Left lung (tissue), 10 donors: ENCODE measurements around the gene PRICKLE1. TPM values are rescaled to one million over a fixed set of nuclear protein-coding genes. Genes with fewer than 3 reads are reported as not detected.
A peak's percentile ranks its signal among the peaks of the same experiment; 100 is the strongest.

ENCODE experiments used
- ATAC-seq: fragments of 200-7000 bp; cut with Tn5 transposase; one replicate; pipeline ENCODE4 v1.9.1; 2020; ENCODE audit warnings: moderate library complexity
- DNase-seq, 4 donors: peaks; one replicate each; pipeline ENCODE4 v3.0.0-alpha.2; 2013 to 2020
- H3K27ac ChIP-seq, 2 donors: fragments of 200-600 bp; sonication (generic) in 1 of 2; one replicate each; pipeline versions ENCODE4 v1.5.0 to v1.8.0; 2020 to 2021
- H3K27me3 ChIP-seq, 2 donors: fragments of 200-600 bp; sonication (generic) in 1 of 2; one replicate each; pipeline versions ENCODE4 v1.5.0 to v1.8.0; 2020 to 2021
- H3K36me3 ChIP-seq, 2 donors: fragments of 200-600 bp; sonication (generic) in 1 of 2; one replicate each; pipeline versions ENCODE4 v1.5.0 to v1.8.0; 2020 to 2021
- H3K4me1 ChIP-seq, 2 donors: fragments of 200-600 bp; one replicate each; pipeline ENCODE4 v1.8.0; 2021
- H3K4me3 ChIP-seq, 2 donors: fragments of 200-600 bp; sonication (generic) in 1 of 2; one replicate each; pipeline versions ENCODE4 v1.5.0 to v1.8.0; 2020 to 2021; ENCODE audit warnings: mild to moderate bottlenecking in 1 of 2
- H3K9me3 ChIP-seq, 2 donors: fragments of 200-600 bp; sonication (generic) in 1 of 2; one replicate each; pipeline versions ENCODE4 v1.5.0 to v1.8.0; 2020 to 2021
- CTCF ChIP-seq, 2 donors: fragments of 200-600 bp; sonication (generic) in 1 of 2; IDR thresholded peaks; one replicate each; pipeline versions ENCODE4 v1.5.0 to v1.8.0; 2021; ENCODE audit warnings: antibody characterized with exemption in 2 of 2
- intact Hi-C, 2 donors: fragments of 100-400 bp; cut with DNase I; formaldehyde crosslinking; loops; one replicate each; pipeline versions ENCODE4 v1.11.2 to v1.14.2; 2022
- polyA plus RNA-seq, 6 donors: library from polyadenylated mRNA; unstranded; fragments of 120-200 nt; gene quantifications; one replicate each; pipeline ENCODE4 v1.2.1, GENCODE V29; 2013; ENCODE audit not compliant: insufficient read length in 6 of 6
- total RNA-seq, 2 donors: library from RNA; stranded (reverse); fragmentation: NEBNext Ultra II Directional; extraction: Animal tissue kit (Norgen Biotek cat#: 25700); gene quantifications; one replicate each; pipeline ENCODE4 v1.2.1, GENCODE V29; 2021
- donor health status: DM: no; HTN: yes; CAD: no.
- donor health status: DM: no; HTN: no; CAD: no.

PRICKLE1 gene
- total and polyA plus RNA-seq, 8 donors: 17.4 to 62.8 (median 49.1) TPM

GRCh38 chr12:42586268-42586667 lies 3.3 kb downstream of the PRICKLE1 start:
- peaks cover 9 to 47% of the 10 kb centered on the region in 2 donors for H3K4me1 ChIP-seq
- TF ChIP-seq CTCF (IDR thresholded peaks at IDR 0.05): no peak
- peak overlapping the region in 1 of 2 donors; percentile 1 for H3K4me3 ChIP-seq
- H3K27ac ChIP-seq: no peak overlapping the region
- H3K36me3 ChIP-seq: no peaks in the 10 kb centered on the region
- DNase-seq (no peak), ATAC-seq (no peak)
- H3K9me3 ChIP-seq: no peaks in the 10 kb centered on the region
- intact Hi-C loops: no loop called here
- H3K27me3 ChIP-seq: peaks cover 0 to 43% of the 10 kb centered on the region in 2 donors

DNA sequence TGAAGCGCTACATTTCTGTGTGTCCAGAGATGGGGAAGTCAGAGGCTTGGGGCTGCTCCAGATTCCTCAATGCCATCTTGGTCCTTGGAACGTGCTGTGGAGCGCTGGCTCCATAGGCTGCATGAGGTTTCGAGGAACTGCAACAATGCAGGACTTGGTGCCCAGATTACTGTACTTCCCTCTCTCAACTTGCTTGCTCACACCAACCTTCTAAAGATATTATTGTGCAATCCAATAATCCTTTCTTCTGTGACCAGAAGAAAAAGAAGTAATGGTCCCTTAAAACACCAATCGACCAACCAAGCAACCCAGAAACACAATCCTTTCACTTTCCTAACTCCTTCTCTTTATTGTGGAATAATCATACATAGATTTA lies 3.7 kb downstream of the PRICKLE1 start:
- no peaks in the 10 kb centered on the region for H3K9me3 ChIP-seq
- peaks cover 9 to 47% of the 10 kb centered on the region in 2 donors for H3K4me1 ChIP-seq
- no peaks in the 10 kb centered on the region for H3K36me3 ChIP-seq
- H3K4me3 ChIP-seq: no peak overlapping the region
- TF ChIP-seq CTCF (IDR thresholded peaks at IDR 0.05): no peak
- DNase-seq: no peak
- intact Hi-C loops: no loop called here
- peaks cover 0 to 38% of the 10 kb centered on the region in 2 donors for H3K27me3 ChIP-seq
- no peak for ATAC-seq
- H3K27ac ChIP-seq: no peak overlapping the region

DNA sequence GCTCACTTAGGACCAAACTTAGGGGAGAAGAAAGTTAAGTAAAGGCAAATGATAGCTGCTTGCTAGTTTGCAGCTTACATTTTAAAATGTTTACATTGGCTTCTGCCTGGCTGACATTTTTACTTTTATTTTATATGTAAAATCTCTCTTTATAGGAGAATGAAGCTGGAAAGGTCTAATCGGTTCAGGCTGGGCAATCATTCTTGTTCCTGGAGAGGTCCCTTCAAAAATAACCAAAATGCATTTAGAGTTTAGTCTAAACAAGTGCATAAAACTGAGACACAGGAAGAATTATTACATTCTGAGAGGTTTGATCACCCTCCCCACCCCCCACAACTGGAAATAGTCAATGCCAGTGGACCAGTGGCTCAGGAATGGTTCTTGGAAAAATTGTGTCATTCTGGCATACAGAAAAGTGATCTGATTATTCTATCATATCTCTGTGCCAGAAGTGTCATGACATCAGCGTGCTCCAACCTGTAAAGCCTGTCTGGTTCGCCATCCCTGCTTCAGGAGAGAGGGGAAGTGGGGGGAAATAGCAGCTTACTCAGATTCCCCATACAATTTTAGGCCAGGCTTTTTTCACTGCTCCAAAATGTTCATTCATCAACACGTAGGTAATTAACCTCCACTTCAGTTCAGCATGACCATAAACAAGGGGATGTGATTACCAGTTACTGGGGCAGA lies 4.2 kb downstream of the PRICKLE1 start:
- Histone ChIP-seq H3K4me3 (no peak overlapping the region), H3K4me1 (peaks cover 9 to 46% of the 10 kb centered on the region in 2 donors), H3K27me3 (peaks cover 0 to 33% of the 10 kb centered on the region in 2 donors), H3K36me3 (no peaks in the 10 kb centered on the region), H3K27ac (no peak overlapping the region), H3K9me3 (no peaks in the 10 kb centered on the region)
- ATAC-seq (no peak), DNase-seq (no peak)
- no peak for TF ChIP-seq CTCF (IDR thresholded peaks at IDR 0.05)
- intact Hi-C loops: no loop called here

DNA sequence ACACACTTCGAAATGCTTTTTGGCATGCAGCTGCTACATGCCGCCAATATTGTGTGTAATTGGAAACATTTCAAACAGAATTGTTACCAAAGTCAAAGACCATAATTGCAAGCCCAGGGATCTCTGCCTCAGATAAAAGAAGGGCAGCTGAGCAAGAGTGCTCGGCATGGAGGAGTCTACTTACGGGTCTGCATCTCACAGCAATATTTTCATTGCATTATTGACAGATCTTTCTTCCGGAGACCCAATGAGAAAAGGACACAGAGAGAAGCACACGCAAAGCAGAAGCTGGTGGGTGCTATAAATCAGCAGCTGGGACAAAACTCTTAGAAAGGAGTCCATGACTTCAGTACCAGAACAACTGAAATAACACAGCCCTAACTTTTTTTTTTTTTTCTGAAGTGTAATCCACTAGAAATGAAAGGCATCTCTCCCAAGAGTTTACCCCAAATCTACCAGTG lies 4.9 kb downstream of the PRICKLE1 start:
- peaks cover 0 to 27% of the 10 kb centered on the region in 2 donors for H3K27me3 ChIP-seq
- H3K4me1 ChIP-seq: peaks cover 9 to 40% of the 10 kb centered on the region in 2 donors
- no peak for ATAC-seq
- no peak for TF ChIP-seq CTCF (IDR thresholded peaks at IDR 0.05)
- intact Hi-C loops: no loop called here
- H3K4me3 ChIP-seq: no peak overlapping the region
- H3K36me3 ChIP-seq: no peaks in the 10 kb centered on the region
- DNase-seq: no peak
- H3K27ac ChIP-seq: no peak overlapping the region
- no peaks in the 10 kb centered on the region for H3K9me3 ChIP-seq

GRCh38 chr12:42583016-42583415 lies 6.5 kb downstream of the PRICKLE1 start:
- peaks cover 0 to 11% of the 10 kb centered on the region in 2 donors for H3K27me3 ChIP-seq
- H3K4me3 ChIP-seq: no peak overlapping the region
- intact Hi-C loops: no loop called here
- no peaks in the 10 kb centered on the region for H3K36me3 ChIP-seq
- TF ChIP-seq CTCF (IDR thresholded peaks at IDR 0.05): no peak
- no peak overlapping the region for H3K27ac ChIP-seq
- H3K4me1 ChIP-seq: peaks cover 16 to 37% of the 10 kb centered on the region in 2 donors
- no peaks in the 10 kb centered on the region for H3K9me3 ChIP-seq
- no peak for ATAC-seq
- no peak for DNase-seq
